GM21526 (cell line): ENCODE measurements around the gene XRN1.

ENCODE experiments used
- ATAC-seq: cut with Tn5 transposase; IDR thresholded peaks from one replicate; pipeline ENCODE4 v1.9.1; 2021; ENCODE audit warnings: moderate library complexity; ENCODE audit not compliant: unreplicated experiment, low FRiP score

XRN1 gene

GRCh38 chr3:142275856-142276255 is 172.0 kb downstream of the XRN1 start:
- no peak for ATAC-seq

- ATAC-seq: no peak
These were observed 172.9 kb downstream of the XRN1 start for GRCh38 chr3:142274908-142275307.

GRCh38 chr3:142273501-142273900 is 174.3 kb downstream of the XRN1 start:
- ATAC-seq: no peak

GRCh38 chr3:142272200-142272891 is 175.5 kb downstream of the XRN1 start:
- ATAC-seq: no peak

- ATAC-seq: no peak
These were observed 177.4 kb downstream of the XRN1 start for GRCh38 chr3:142270407-142270806.

- no peak for ATAC-seq
These were observed 178.1 kb downstream of the XRN1 start for GRCh38 chr3:142269767-142270166.

- no peak for ATAC-seq
These were observed 179.4 kb downstream of the XRN1 start for GRCh38 chr3:142268426-142268825.

- no peak for ATAC-seq
These were observed 180.6 kb downstream of the XRN1 start for GRCh38 chr3:142267269-142267668.

- no peak for ATAC-seq
These were observed 184.7 kb downstream of the XRN1 start for GRCh38 chr3:142263112-142263511.

- ATAC-seq: no peak
These were observed 188.5 kb downstream of the XRN1 start for GRCh38 chr3:142259359-142259758.

GRCh38 chr3:142256712-142257333 is 191.0 kb downstream of the XRN1 start:
- ATAC-seq: no peak
